H1 (cell line): ENCODE data around the gene PARP1. TPM values are rescaled to one million over a fixed set of nuclear protein-coding genes. Genes with fewer than 3 reads are reported as not detected.

Experiments used
- CTCF ChIA-PET: fragments of 300-600 bp; sonication (Branson Sonifier 250); formaldehyde crosslinking; loops from one replicate; lab custom pipeline; 2021; ENCODE audit not compliant: partially characterized antibody; lab: Charles Lee
- POLR2A ChIA-PET: fragments of 300-600 bp; sonication (Branson Sonifier 250); formaldehyde crosslinking; loops from one replicate; lab custom pipeline; 2021; ENCODE audit warnings: inconsistent platforms; ENCODE audit not compliant: partially characterized antibody; lab: Charles Lee
- DNase-seq, 2 experiments: peaks; one replicate each; pipeline versions ENCODE4 v3.0.0 to v3.0.0-alpha.2; 2010 to 2022; ENCODE audit warnings: low spot score in 2 of 2, low read depth in 1 of 2, mixed read lengths in 1 of 2
- FAIRE-seq: peaks from 2 replicates; lab custom pipeline; 2011; peaks lifted over from hg19 to GRCh38; lab: Jason Lieb, UNC
- H2AFZ ChIP-seq: 2 replicates; pipeline ENCODE4 v1.8.1; 2012; ENCODE audit warnings: low read length, inconsistent platforms
- H2AK5ac ChIP-seq: 2 replicates; pipeline ENCODE4 v1.6.1; 2013; ENCODE audit warnings: low read depth, low read length
- H2BK120ac ChIP-seq: replicated peaks from 2 replicates; pipeline ENCODE3; 2013; ENCODE audit warnings: low read depth, low read length, inconsistent platforms
- H2BK12ac ChIP-seq: 2 replicates; pipeline ENCODE4 v1.6.1; 2013; ENCODE audit warnings: low read depth, low read length
- H2BK15ac ChIP-seq: 2 replicates; pipeline ENCODE4 v1.6.1; 2013; ENCODE audit warnings: low read length
- H2BK20ac ChIP-seq: 2 replicates; pipeline ENCODE4 v1.6.1; 2013; ENCODE audit warnings: low read length
- H2BK5ac ChIP-seq: 2 replicates; pipeline ENCODE4 v1.6.1; 2013; ENCODE audit warnings: low read depth, low read length
- H3K14ac ChIP-seq: 2 replicates; pipeline ENCODE4 v1.6.1; 2013; ENCODE audit warnings: inconsistent platforms; ENCODE audit not compliant: insufficient read length
- H3K18ac ChIP-seq: 2 replicates; pipeline ENCODE4 v1.6.1; 2013; ENCODE audit warnings: low read length; ENCODE audit errors: extremely low read depth
- H3K23ac ChIP-seq: 2 replicates; pipeline ENCODE4 v1.6.1; 2013; ENCODE audit warnings: inconsistent platforms; ENCODE audit not compliant: insufficient read length
- H3K23me2 ChIP-seq: 2 replicates; pipeline ENCODE4 v1.6.1; 2013; ENCODE audit warnings: low read depth, low read length
- H3K27ac ChIP-seq: 2 replicates; pipeline ENCODE4 v1.6.1; 2011; ENCODE audit warnings: low read depth, low read length, inconsistent platforms
- H3K27me3 ChIP-seq, 4 experiments: replicated peaks in 1 of 4; 1 replicate in 1 of 4; 2 replicates in 3 of 4; pipeline versions ENCODE4 v1.6.1 to v1.8.1; 2011 to 2013; ENCODE audit warnings: low read length in 3 of 4, mild to moderate bottlenecking in 3 of 4, inconsistent platforms in 2 of 4, mixed read lengths in 2 of 4, moderate library complexity in 1 of 4; ENCODE audit not compliant: control insufficient read depth in 3 of 4, insufficient read depth in 3 of 4; ENCODE audit errors: extremely low read depth in 1 of 4
- H3K36me3 ChIP-seq, 4 experiments: 2 replicates each; pipeline versions ENCODE4 v1.6.1 to v1.8.1; 2011 to 2013; ENCODE audit warnings: mild to moderate bottlenecking in 4 of 4, low read length in 3 of 4, moderate library complexity in 2 of 4, control low read depth in 1 of 4, inconsistent platforms in 1 of 4; ENCODE audit not compliant: insufficient read depth in 4 of 4, control insufficient read depth in 2 of 4
- H3K4ac ChIP-seq: replicated peaks from 2 replicates; pipeline ENCODE3; 2013; ENCODE audit warnings: low read length, low read depth, mixed read lengths, inconsistent platforms; ENCODE audit not compliant: insufficient read length
- H3K4me1 ChIP-seq, 4 experiments: replicated peaks in 1 of 4; 1 replicate in 1 of 4; 2 replicates in 3 of 4; pipeline versions ENCODE4 v1.6.1 to v1.8.1; 2011 to 2013; ENCODE audit warnings: low read length in 3 of 4, inconsistent platforms in 2 of 4, mixed read lengths in 1 of 4; ENCODE audit not compliant: insufficient read depth in 4 of 4, control insufficient read depth in 3 of 4
- H3K4me2 ChIP-seq, 2 experiments: 2 replicates each; pipeline versions ENCODE4 v1.6.1 to v1.8.1; 2011 to 2013; ENCODE audit warnings: low read depth in 2 of 2, low read length in 2 of 2, control low read depth in 1 of 2, inconsistent platforms in 1 of 2, mild to moderate bottlenecking in 1 of 2; ENCODE audit not compliant: insufficient read depth in 1 of 2
- H3K4me3 ChIP-seq, 4 experiments: fragments of 200-600, 300-600 bp in 1 of 4; sonication (generic), shearing (Covaris generic), sonication (Bioruptor Twin) in 1 of 4; 2 replicates each; pipeline versions ENCODE4 v1.5.1 to v1.8.1; 2011 to 2016; ENCODE audit warnings: low read length in 4 of 4, low read depth in 3 of 4, control low read depth in 2 of 4, inconsistent platforms in 2 of 4, mild to moderate bottlenecking in 2 of 4, mixed read lengths in 1 of 4, moderate library complexity in 1 of 4; ENCODE audit not compliant: insufficient read depth in 2 of 4; ENCODE audit errors: extremely low read depth in 1 of 4
- H3K56ac ChIP-seq: replicated peaks from 2 replicates; pipeline ENCODE3; 2013; ENCODE audit warnings: low read depth, mild to moderate bottlenecking, mixed read lengths, low read length, inconsistent platforms; ENCODE audit not compliant: insufficient read length
- H3K79me1 ChIP-seq: 2 replicates; pipeline ENCODE4 v1.6.1; 2013; ENCODE audit warnings: low read depth, low read length, control low read depth
- H3K79me2 ChIP-seq, 2 experiments: 2 replicates each; pipeline versions ENCODE4 v1.6.1 to v1.8.1; 2012 to 2013; ENCODE audit warnings: low read length in 2 of 2, mild to moderate bottlenecking in 2 of 2, inconsistent platforms in 1 of 2; ENCODE audit not compliant: insufficient read depth in 2 of 2, control insufficient read depth in 1 of 2
- H3K9ac ChIP-seq, 4 experiments: replicated peaks in 1 of 4; 1 replicate in 1 of 4; 2 replicates in 3 of 4; pipeline versions ENCODE4 v1.6.1 to v1.8.1; 2011 to 2013; ENCODE audit warnings: low read depth in 3 of 4, low read length in 3 of 4, control low read depth in 2 of 4, mild to moderate bottlenecking in 2 of 4, moderate library complexity in 2 of 4, inconsistent platforms in 1 of 4; ENCODE audit errors: extremely low read depth in 1 of 4
- H3K9me3 ChIP-seq, 2 experiments: 2 replicates each; pipeline versions ENCODE4 v1.6.1 to v1.8.1; 2012 to 2013; ENCODE audit warnings: mild to moderate bottlenecking in 2 of 2, moderate library complexity in 2 of 2, control low read depth in 1 of 2, inconsistent platforms in 1 of 2, low read depth in 1 of 2, low read length in 1 of 2, mixed read lengths in 1 of 2; ENCODE audit not compliant: insufficient read depth in 2 of 2
- H4K20me1 ChIP-seq, 2 experiments: replicated peaks in 1 of 2; 2 replicates each; pipeline versions ENCODE3 to v1.8.1; 2011 to 2013; ENCODE audit warnings: inconsistent platforms in 2 of 2, low read length in 2 of 2, mild to moderate bottlenecking in 1 of 2; ENCODE audit not compliant: insufficient read depth in 2 of 2, control insufficient read depth in 1 of 2
- H4K5ac ChIP-seq: 2 replicates; pipeline ENCODE4 v1.6.1; 2013; ENCODE audit warnings: low read length, low read depth, mixed read lengths, inconsistent platforms; ENCODE audit not compliant: insufficient read length
- H4K8ac ChIP-seq: 2 replicates; pipeline ENCODE4 v1.8.0; 2013; ENCODE audit warnings: mild to moderate bottlenecking, moderate library complexity, low read length, inconsistent platforms; ENCODE audit not compliant: insufficient read depth; ENCODE audit errors: extremely low read depth
- H4K91ac ChIP-seq: replicated peaks from 2 replicates; pipeline ENCODE3; 2013; ENCODE audit warnings: low read length, mixed read lengths, inconsistent platforms; ENCODE audit not compliant: insufficient read length
- HDAC2 ChIP-seq, 2 experiments: fragments of 300-600 bp in 1 of 2; sonication (generic) in 1 of 2; IDR thresholded peaks; 2 replicates each; pipeline ENCODE4 v1.6.1; 2011 to 2012; ENCODE audit warnings: low read depth in 2 of 2, low read length in 2 of 2, mild to moderate bottlenecking in 2 of 2, moderate library complexity in 2 of 2, borderline replicate concordance in 1 of 2, inconsistent platforms in 1 of 2
- KDM1A ChIP-seq: fragments of 200-600, 300-600 bp; sonication (generic); IDR thresholded peaks from 2 replicates; pipeline ENCODE4 v1.7.1; 2016; ENCODE audit warnings: mild to moderate bottlenecking, low read length, borderline replicate concordance
- WGBS, 2 experiments: shearing (Covaris generic) in 1 of 2; methylation state at CpG; one replicate each; pipeline versions ENCODE4 v1.1.6 to v1.1.7; 2013 to 2015; ENCODE audit warnings: low lambda C conversion rate in 2 of 2, mixed read lengths in 2 of 2, inconsistent platforms in 1 of 2, low coverage in 1 of 2, missing lambda C conversion rate in 1 of 2; ENCODE audit not compliant: insufficient replicate concordance in 2 of 2, insufficient coverage in 1 of 2, insufficient read length in 1 of 2; ENCODE audit errors: extremely low coverage in 1 of 2, missing lambda C conversion rate in 1 of 2; 5-methylcytosine and 5-hydroxymethylcytosine counted together
- polyA plus RNA-seq, 7 experiments: library from polyadenylated mRNA; depleted of rRNA in 3 of 7; stranded (reverse) in 5 of 7; unstranded in 2 of 7; fragments of >200 nt in 5 of 7; fragments of 200-250 nt in 2 of 7; gene quantifications; 1 replicate in 5 of 7; 2 replicates in 1 of 7; 4 replicates in 1 of 7; pipeline versions ENCODE4 v1.2.1 to v1.2.3, GENCODE V29; 2011 to 2013; ENCODE audit warnings: missing spikeins in 2 of 7, mixed read lengths in 2 of 7
- total RNA-seq: library from RNA; stranded (reverse); fragmentation: NEBNext Ultra II Directional; extraction: Animal tissue kit (Norgen Biotek cat#: 25700); gene quantifications from 2 replicates; pipeline ENCODE4 v1.2.1, GENCODE V29; 2021

PARP1 gene
- total and polyA plus RNA-seq, 2 of the 8 experiments (the other 6 are each of a cell fraction or from before 2014, with no cell fraction given), result 416 to 441 TPM

DNA sequence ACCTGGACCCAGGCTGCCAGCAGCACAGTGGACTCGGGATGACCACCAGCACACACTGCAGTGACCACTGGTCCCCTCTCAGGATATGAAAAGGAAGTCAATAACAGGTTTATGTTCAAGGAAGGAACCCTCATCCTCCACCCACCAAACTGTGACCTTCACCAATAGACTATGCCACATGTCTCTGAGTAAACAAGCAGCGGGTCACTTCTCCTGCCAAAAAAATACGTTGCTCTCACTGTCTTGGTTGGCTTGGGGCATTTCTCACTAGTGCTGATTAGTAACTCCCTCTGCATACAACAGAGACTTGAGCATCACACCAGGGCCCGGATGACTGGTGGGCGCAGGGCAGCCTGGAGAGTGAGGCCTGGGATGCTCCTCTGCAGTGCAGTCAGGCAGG lies 25.9 kb downstream of the PARP1 start:
- no peak for FAIRE-seq
- no peak overlapping the region for H3K23ac ChIP-seq

More for the DNA sequence above, 25.9 kb downstream of the PARP1 start:
- H4K8ac ChIP-seq, result no peak overlapping the region
- no peaks in the 10 kb centered on the region for H3K27me3 ChIP-seq
- H3K79me1 ChIP-seq, result peaks cover 6% of the 10 kb centered on the region; the same call in 1 of the 2 replicates
- WGBS, 2 experiments, result 92% methylated on average over 5 of the region's 5 CpGs; no CpG with 5 or more reads in 1 of the 2 experiments
- CTCF ChIA-PET, result interaction anchor here (1.4 kb wide), 1 partner anchor 17 kb away, joined by 3 read pairs; no protein-coding TSS in a partner anchor
- H3K4ac ChIP-seq, result no peak overlapping the region
- no peaks in the 10 kb centered on the region for H3K79me2 ChIP-seq
- H2AFZ ChIP-seq, result no peak overlapping the region
- no peak overlapping the region for H3K27ac ChIP-seq
- no peak overlapping the region for H3K4me2 ChIP-seq
- H3K9ac ChIP-seq, result no peak overlapping the region
- no peak overlapping the region for H4K91ac ChIP-seq
- H2BK120ac ChIP-seq, result no peak overlapping the region
- no peak overlapping the region for H2AK5ac ChIP-seq
- H3K18ac ChIP-seq, result no peak overlapping the region
- H2BK20ac ChIP-seq, result no peak overlapping the region
- no peak overlapping the region for H2BK5ac ChIP-seq
- H3K23me2 ChIP-seq, result no peaks in the 10 kb centered on the region
- peaks cover 5 to 9% of the 10 kb centered on the region in 2 experiments for H4K20me1 ChIP-seq
- H3K4me3 ChIP-seq, result no peak overlapping the region
- H3K4me1 ChIP-seq, result no peaks in the 10 kb centered on the region
- no peak overlapping the region for H2BK15ac ChIP-seq
- H3K9me3 ChIP-seq, result no peaks in the 10 kb centered on the region
- TF ChIP-seq KDM1A, result no peak
- no peak for TF ChIP-seq HDAC2 (IDR thresholded peaks at IDR 0.05; ENCODE audit: borderline replicate concordance in 1 of 2, low read depth in 2 of 2, low read length in 2 of 2)
- POLR2A ChIA-PET, result interaction anchor here (0.7 to 1.4 kb wide), 3 partner anchors 8 to 38 kb away, joined by 3 to 4 read pairs (median 3); no protein-coding TSS in a partner anchor
- no peak overlapping the region for H2BK12ac ChIP-seq
- H3K36me3 ChIP-seq, result peaks cover 68 to 100% (median 97%) of the 10 kb centered on the region in 4 experiments
- H4K5ac ChIP-seq, result no peak overlapping the region
- no peak overlapping the region for H3K14ac ChIP-seq
- no peak overlapping the region for H3K56ac ChIP-seq
- no peak for DNase-seq
